ENCODE data around the gene RANGAP1.

The RANGAP1 gene

DNA sequence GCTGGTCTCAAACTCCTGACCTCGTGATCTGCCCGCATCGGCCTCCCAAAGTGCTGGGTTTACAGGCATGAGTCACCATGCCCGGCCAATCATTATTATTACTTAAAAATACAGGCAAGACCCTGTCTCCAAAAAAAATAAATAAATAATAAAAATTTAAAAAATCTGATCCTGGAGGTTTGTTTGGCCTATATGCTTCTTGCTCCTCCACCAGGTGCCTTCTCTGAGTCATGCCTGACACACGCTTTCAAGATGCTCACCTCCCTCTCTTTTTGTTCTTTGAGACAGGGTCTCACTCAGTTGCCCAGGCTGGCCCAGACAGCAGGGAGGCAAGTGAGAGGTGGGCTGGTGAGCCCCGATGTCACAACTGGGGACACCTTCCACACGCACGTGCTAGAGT lies 28.8 kb upstream of the RANGAP1 start:
- Histone ChIP-seq H3K9me3 (no peaks in the 10 kb centered on the region), H3K27ac (no peak overlapping the region), H3K4me3 (ENCODE audit: low read depth in 1 of 2, low read length in 1 of 2) (no peak overlapping the region), H3K36me3 (no peaks in the 10 kb centered on the region), H3K27me3 (no peaks in the 10 kb centered on the region), H3K4me1 (ENCODE audit: control insufficient read depth in 1 of 2, insufficient read depth in 1 of 2, low read depth in 1 of 2, low read length in 1 of 2) (no peaks in the 10 kb centered on the region)
- TF ChIP-seq, protein P1, sequence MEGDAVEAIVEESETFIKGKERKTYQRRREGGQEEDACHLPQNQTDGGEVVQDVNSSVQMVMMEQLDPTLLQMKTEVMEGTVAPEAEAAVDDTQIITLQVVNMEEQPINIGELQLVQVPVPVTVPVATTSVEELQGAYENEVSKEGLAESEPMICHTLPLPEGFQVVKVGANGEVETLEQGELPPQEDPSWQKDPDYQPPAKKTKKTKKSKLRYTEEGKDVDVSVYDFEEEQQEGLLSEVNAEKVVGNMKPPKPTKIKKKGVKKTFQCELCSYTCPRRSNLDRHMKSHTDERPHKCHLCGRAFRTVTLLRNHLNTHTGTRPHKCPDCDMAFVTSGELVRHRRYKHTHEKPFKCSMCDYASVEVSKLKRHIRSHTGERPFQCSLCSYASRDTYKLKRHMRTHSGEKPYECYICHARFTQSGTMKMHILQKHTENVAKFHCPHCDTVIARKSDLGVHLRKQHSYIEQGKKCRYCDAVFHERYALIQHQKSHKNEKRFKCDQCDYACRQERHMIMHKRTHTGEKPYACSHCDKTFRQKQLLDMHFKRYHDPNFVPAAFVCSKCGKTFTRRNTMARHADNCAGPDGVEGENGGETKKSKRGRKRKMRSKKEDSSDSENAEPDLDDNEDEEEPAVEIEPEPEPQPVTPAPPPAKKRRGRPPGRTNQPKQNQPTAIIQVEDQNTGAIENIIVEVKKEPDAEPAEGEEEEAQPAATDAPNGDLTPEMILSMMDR (IDR thresholded peaks at IDR 0.05) = no peak

DNA sequence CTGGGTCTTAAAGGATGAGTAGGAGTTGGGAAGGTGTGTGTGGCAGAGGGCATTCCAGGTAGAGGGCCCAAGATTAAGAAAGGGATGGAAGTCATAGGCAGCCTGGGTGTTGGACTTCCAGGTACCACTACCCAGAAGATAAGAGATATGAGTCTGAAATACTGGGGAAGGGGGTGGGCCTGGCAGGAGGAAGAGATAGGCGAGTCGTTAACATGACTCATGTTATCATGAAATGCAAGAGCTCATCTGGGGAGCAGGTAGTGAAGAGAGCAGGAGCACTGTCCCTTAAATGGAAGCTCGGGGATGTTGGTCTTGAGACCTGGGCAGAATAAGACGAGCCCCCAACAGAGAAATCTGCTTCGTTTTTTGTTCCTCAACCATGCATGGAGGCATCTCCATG lies 25.5 kb upstream of the RANGAP1 start:
- no peaks in the 10 kb centered on the region for H3K36me3 ChIP-seq

DNA sequence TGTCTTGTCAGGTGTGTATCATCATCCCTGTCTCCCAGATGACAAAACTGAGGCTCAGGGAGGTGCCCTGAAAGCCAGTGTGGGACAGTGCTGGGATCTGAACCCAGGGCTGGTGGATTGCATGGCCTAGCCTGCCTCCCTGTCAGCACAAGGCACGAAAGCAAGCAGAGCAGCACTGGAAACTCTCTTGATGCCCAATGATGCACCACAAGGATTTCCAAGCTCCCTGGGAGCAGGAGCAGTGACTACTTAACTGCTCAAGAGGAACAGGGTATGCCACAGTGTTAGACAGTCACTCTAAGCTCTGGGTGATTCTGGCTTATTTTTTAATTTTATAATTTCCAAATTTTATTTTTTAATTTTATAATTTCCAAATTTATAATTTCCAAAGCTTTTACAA lies 24.3 kb upstream of the RANGAP1 start:
- no peak overlapping the region for H3K27ac ChIP-seq
- TF ChIP-seq, protein P1 (IDR thresholded peaks at IDR 0.05) = no peak
- no peaks in the 10 kb centered on the region for H3K27me3 ChIP-seq
- H3K4me3 ChIP-seq (ENCODE audit: low read depth in 1 of 2, low read length in 1 of 2) = no peak overlapping the region
- no peaks in the 10 kb centered on the region for H3K36me3 ChIP-seq
- H3K4me1 ChIP-seq (ENCODE audit: control insufficient read depth in 1 of 2, insufficient read depth in 1 of 2, low read depth in 1 of 2, low read length in 1 of 2) = no peaks in the 10 kb centered on the region
- H3K9me3 ChIP-seq = no peaks in the 10 kb centered on the region

More for the DNA sequence above, 25.5 kb upstream of the RANGAP1 start:
- Histone ChIP-seq H3K27ac (no peak overlapping the region), H3K27me3 (no peaks in the 10 kb centered on the region), H3K4me3 (ENCODE audit: low read depth in 1 of 2, low read length in 1 of 2) (no peak overlapping the region), H3K9me3 (no peaks in the 10 kb centered on the region), H3K4me1 (ENCODE audit: control insufficient read depth in 1 of 2, insufficient read depth in 1 of 2, low read depth in 1 of 2, low read length in 1 of 2) (no peaks in the 10 kb centered on the region)
- TF ChIP-seq, protein P1 (IDR thresholded peaks at IDR 0.05) = no peak

DNA sequence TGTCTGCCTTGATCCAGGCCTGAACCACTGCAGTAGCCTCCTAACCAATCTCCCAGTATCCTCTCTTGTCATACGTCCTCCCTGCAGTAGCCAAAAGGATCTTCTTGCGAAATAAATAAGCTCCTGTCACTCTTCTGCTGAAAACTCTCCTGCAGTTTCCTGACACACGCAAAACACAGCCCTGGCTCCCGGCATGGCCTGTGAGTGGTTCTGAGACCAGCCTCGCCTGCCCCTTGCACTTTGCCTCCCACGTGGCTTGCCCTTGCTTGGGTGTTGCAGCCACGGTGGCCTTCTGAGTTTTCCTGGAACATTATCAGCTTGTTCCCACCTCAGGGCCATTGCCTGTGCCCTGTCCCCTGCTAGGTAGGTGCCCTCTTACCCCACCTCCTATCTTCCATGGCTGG lies 22.6 kb upstream of the RANGAP1 start:
- Histone ChIP-seq H3K36me3 (no peaks in the 10 kb centered on the region), H3K27me3 (no peaks in the 10 kb centered on the region), H3K4me3 (ENCODE audit: low read depth in 1 of 2, low read length in 1 of 2) (no peak overlapping the region), H3K9me3 (no peaks in the 10 kb centered on the region), H3K4me1 (ENCODE audit: control insufficient read depth in 1 of 2, insufficient read depth in 1 of 2, low read depth in 1 of 2, low read length in 1 of 2) (no peaks in the 10 kb centered on the region), H3K27ac (no peak overlapping the region)
- TF ChIP-seq, protein P1 (IDR thresholded peaks at IDR 0.05) = no peak

DNA sequence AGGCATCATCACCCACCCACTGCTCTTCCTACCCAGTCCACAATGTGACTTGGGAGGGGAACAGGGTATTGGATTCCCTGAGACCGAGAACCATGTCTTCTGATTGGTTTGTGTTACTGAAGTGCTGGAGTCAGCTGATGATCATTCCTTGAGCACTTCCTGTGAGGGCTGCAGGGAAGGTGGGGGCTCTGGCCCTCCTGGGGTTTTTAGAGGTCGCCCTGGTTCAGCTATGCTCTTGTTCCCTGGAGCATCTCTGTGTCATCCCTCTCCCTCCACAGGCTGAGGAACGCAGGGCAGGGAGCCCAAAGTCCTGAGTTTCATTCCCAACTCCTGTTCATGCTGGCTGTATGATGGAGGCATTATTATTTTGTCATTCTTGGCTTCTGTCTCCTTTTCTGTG lies 22.1 kb upstream of the RANGAP1 start:
- Histone ChIP-seq H3K27ac (no peak overlapping the region), H3K4me3 (ENCODE audit: low read depth in 1 of 2, low read length in 1 of 2) (no peak overlapping the region), H3K36me3 (no peaks in the 10 kb centered on the region), H3K4me1 (ENCODE audit: control insufficient read depth in 1 of 2, insufficient read depth in 1 of 2, low read depth in 1 of 2, low read length in 1 of 2) (peaks cover 1 to 2% of the 10 kb centered on the region in 2 experiments), H3K9me3 (no peaks in the 10 kb centered on the region), H3K27me3 (no peaks in the 10 kb centered on the region)
- TF ChIP-seq, protein P1 (IDR thresholded peaks at IDR 0.05) = no peak

DNA sequence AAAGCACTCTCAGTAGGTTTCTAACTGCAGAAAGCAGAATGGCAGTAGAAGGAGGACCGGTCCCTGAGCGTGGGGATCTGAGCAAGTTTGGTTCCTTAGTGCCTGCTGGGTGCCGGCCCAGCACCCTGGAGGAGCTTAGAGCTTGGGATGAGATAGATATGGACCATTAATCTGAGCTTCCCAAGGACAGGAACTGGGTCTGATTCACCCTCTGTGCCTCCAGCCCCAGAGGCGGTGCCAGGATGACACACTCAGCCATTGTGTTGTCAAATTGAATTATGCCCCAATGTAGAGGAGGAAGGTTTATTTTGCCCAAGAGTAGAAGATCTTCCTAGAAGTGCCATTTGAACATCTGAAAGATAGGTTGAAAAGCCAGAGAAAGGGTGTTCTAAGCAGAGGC lies 19.7 kb upstream of the RANGAP1 start:
- Histone ChIP-seq H3K4me1 (ENCODE audit: control insufficient read depth in 1 of 2, insufficient read depth in 1 of 2, low read depth in 1 of 2, low read length in 1 of 2) (peaks cover 18 to 20% of the 10 kb centered on the region in 2 experiments), H3K27me3 (no peaks in the 10 kb centered on the region), H3K9me3 (no peaks in the 10 kb centered on the region), H3K36me3 (no peaks in the 10 kb centered on the region), H3K27ac (no peak overlapping the region), H3K4me3 (ENCODE audit: low read depth in 1 of 2, low read length in 1 of 2) (no peak overlapping the region)
- TF ChIP-seq, protein P1 (IDR thresholded peaks at IDR 0.05) = no peak
